Fibroblast of the conjunctiva (primary cell): Measurements from ENCODE around the gene SLC22A3.
"Not testable (repeated sequence)": the region's sequence is repeated elsewhere in the genome, so short reads cannot be mapped to it uniquely, and the experiment has no call there.

Experiments
- DNase-seq: peaks from one replicate; pipeline ENCODE4 v3.0.0-alpha.2; 2010; ENCODE audit warnings: low read depth

SLC22A3 gene

GRCh38 chr6:160336200-160336599 lies 12.0 kb upstream of the SLC22A3 start:
- no peak for DNase-seq

GRCh38 chr6:160337301-160337700 lies 10.9 kb upstream of the SLC22A3 start:
- no peak for DNase-seq

DNA sequence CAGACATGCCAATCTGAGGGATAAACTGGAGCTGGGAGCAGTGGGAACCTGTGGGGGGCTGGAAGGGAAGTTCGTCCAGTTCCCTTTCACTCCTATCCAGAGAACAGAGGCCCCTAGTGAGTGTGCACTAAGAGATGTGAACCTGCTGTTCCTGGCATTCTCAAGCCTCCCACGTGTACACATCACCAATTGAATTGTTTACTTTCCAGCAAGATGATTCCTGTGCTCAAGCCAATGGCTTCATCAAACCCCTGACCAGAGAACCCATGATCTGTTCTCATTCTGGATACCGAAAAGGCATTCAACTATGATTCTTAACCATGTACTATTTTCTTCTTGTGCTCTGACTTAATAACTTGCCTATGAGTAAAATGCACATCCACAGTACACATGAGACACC lies 10.2 kb upstream of the SLC22A3 start:
- DNase-seq, result no peak

- no peak for DNase-seq
These were observed 5.0 kb upstream of the SLC22A3 start for GRCh38 chr6:160343144-160343543.

DNA sequence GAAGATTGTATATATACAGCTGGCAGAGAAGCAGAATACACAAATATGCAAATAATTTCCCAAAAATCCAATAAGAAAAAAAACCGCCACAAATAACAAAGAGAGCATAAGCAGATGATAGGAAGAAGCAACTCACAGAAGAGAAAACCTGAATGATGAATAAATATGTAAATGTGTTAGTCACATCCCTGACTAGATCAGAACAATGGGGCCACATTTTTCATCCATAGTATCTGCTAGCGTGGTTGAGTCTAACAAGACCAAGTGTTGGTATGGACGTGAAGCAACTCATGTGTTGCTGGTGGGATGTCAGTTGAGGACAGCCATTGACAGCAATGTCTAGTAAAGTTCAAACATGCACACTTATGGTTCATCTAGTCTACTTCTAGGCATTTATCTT lies 3.9 kb upstream of the SLC22A3 start:
- no peak for DNase-seq

- DNase-seq, result no peak
These were observed 637 bp upstream of the SLC22A3 start for GRCh38 chr6:160347259-160348222.

DNA sequence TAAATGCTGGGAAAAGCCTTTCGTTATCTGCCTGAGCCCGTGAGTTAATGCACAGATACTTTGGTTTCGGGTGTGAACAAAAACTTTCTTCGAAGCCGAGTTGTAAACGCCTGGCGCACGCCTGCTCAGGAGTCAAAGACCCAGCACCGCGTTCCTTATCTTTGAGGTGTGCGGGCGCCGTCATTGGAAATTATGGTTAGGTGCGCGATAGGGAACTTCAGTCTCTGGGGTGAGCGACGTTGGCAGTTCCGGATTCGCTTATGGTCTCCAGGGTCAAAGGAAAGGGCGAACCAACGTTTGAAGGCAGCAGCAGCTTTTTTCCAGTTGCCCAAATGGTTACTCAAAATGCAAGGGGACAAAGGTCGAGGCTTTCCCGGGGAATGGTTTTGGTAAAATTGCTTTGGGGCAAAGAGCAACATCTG lies 853 bp downstream of the SLC22A3 start:
- DNase-seq, result no peak

DNA sequence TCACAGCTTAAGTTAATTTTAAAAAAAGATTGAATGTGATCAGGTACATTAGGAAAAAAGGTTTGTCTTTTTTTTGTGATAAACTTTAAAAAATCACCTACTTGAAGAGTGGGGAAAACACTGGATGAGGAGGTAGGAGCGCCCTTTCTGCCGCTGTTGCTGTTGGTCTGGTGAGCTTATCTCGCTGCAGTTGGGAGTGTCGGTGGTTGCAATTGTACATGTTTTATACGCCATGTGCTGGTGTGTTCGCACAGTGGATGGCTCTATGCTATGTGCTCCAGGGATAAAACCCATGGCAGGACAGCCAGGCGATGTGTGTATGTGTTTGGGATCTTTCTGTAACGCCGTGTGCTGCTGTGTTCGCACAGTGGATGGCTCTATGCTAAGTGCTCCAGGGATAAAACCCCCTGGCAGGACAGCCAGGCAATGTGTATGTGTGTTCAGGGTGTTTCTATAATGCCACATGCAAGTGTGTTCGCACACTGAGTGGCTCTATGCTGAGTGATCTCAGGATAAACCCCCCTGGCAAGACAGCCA lies 1.7 kb downstream of the SLC22A3 start:
- no peak for DNase-seq

- DNase-seq, result no peak
These were observed 5.8 kb downstream of the SLC22A3 start for GRCh38 chr6:160353950-160354496.

- no peak for DNase-seq
These were observed 6.8 kb downstream of the SLC22A3 start for GRCh38 chr6:160355001-160355400.

GRCh38 chr6:160356074-160356744 lies 8.0 kb downstream of the SLC22A3 start:
- no peak for DNase-seq

- DNase-seq, result no peak
These were observed 8.9 kb downstream of the SLC22A3 start for GRCh38 chr6:160357088-160357487.

- DNase-seq, result no peak
These were observed 10.3 kb downstream of the SLC22A3 start for GRCh38 chr6:160358225-160359119.

DNA sequence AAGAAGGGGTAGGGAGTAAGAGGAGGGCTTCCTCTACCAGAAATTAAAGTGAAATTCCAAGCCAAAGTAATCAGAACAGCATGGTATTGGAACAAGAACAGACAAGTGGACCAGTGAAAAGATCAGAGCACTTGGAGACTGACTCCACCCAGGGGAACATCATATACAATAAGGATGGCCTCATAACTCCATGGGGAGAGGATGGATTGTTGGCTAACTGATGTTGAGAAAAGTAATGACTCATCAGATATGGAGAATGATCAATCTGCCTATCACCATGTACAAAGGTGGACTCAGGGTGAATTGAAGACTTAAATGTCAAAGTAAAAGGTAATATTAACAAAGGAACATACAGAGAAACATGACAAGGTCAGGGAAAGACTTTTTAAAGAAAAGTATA lies 12.8 kb downstream of the SLC22A3 start:
- DNase-seq, result no peak

DNA sequence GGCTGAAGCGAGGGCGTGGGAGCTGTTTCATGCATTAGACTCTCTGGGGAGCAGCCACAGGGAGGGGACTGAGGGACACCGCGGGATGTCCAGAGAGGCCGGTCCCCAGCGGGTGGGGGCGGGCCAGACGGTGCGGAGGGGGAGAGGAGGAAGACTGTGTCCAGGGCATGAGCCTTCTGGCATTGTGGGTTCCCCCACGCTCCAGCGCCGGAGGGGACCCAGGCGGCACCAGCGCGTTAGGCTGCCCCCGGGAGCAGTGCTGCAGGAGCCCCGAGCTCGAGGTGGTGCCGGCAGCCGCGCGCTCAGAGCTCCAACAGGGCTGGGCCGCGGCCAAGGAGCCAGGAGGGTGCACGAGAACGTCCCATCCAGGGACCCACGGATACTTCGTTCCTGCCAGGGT lies 14.4 kb downstream of the SLC22A3 start:
- no peak for DNase-seq

DNA sequence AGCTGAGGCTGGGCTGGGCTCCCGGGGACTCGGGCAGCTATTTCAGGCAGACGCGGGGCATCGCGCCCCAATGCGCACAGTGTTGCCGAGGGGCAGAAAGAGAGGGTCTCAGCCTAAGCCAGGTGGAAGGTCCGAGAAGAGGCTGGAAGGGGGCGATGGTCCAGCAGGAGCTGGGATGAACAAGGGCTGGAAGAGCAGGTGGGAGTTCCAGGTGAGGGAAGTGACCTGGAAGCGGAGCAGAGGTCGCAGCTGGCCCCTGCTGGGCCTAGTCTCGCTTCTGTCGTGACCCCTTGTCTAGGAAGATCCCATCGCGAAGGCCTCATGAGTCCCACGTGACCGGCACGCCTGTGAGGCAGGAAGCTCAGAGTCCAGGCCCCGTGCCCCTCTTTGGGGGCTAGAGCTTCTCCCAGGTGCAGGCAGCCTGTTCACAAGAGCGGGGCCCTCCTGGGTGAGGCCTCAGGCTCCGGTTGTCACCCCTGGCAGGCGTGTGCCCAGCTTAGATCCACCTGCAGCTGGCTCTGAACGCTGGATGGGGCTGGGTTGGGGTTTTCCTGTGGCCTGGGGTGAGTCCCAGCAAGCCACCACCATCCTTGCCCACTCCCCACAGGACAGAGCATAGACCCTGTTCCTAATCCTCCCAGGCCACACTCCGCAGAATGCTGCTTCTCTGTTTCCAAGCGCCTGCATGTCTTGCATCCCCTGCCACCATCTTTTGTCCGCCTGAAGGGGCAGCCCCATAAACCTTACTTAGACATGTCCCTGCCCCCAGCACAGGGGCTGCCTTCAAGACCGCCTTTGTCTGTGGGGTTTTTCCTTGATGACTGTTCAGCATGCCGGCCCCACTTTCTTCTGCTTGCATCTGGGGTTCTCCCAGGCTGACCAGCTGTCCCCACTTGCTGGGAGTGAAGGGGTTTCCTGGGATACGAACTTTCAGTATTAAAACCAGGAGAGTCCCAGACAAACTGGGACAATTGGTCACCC lies 15.1 kb downstream of the SLC22A3 start:
- DNase-seq, result no peak

DNA sequence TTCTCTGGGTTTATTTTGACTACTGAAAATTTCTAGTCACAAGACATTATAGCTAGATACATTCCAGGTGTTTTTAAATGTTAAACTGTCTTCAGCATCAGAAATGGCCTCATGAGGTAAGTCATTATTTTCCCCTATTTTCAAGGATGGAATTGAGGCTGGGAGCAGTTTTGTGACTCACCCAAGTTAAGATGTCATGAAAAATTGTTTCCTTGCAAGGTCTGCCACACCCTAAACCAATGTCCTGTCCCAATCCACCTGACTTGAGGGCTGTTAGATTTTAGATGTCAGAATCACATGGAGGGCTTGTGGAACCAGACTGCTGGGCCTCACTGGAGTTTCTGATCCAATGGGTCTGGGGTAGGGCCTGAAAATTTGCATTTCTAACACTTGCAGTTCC lies 16.9 kb downstream of the SLC22A3 start:
- DNase-seq, result no peak

DNA sequence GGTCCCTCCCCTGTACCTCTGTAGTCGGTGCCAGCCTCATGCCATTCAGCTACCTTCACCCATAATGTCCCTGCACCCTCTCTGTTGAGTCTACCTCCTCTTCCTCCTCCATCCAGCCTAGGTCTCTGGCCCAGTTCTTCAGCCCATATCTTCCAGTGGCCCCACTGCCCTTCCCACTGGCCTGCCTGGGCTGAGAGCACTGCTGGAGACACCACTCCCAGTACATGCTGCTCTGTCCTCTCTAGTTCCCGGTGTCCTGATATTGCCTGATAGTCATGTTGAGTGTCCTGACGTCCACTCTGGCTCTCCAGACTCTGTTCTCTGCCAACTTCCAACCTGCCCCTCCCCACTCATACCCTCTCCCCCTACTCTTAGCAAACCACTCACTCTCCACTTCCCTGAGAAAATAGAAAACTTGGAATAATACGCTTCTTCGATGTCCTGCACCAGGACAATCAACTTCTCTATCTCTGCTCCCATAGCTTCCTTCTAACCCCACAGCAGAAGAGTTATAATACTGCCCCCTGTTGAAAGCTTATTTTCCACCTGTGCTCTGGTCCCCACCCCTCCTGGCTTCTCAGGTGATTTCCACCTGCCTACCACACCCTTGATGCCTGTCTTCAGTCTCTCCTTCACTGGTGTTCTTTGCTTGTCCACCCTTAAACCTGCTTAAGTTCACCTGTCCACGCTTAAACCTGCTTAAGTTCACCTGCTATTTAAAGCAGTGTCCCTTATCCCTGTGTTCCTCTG lies 19.8 kb downstream of the SLC22A3 start:
- DNase-seq, result no peak

- DNase-seq, result no peak
These were observed 20.5 kb downstream of the SLC22A3 start for GRCh38 chr6:160368670-160369069.

DNA sequence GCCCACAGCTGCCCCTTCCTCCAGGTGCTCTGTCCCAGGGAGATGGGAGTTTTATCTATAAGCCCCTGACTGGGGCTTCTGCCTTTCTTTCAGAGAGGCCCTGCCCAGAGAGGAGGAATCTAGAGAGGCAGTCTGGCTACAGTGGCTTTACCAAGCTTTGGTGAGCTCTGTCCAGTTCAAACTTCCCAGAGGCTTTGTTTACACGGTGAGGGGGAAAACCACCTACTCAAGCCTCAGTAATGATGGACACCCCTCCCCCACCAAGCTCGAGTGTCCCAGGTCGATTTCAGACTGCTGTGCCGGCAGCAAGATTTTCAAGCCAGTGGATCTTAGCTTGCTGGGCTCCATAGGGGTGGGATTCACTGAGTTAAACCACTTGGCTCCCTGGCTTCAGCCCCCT lies 25.4 kb downstream of the SLC22A3 start:
- DNase-seq, result not testable (repeated sequence)
